Tibial artery (tissue), 4 donors: ENCODE results near the gene IL17RE.
"Not testable (repeated sequence)": the region's sequence is repeated elsewhere in the genome, so short reads cannot be mapped to it uniquely, and the experiment has no call there.

Source experiments
- DNase-seq, 2 donors: peaks; one replicate each; pipeline ENCODE4 v3.0.0-alpha.2; 2019
- H3K27ac ChIP-seq, 2 donors: fragments of 200-600 bp; sonication (generic) in 1 of 2; 1 replicate in 1 of 2; 2 replicates in 1 of 2; pipeline ENCODE4 v1.5.1; 2018 to 2019; ENCODE audit warnings: mild to moderate bottlenecking in 1 of 2
- H3K27me3 ChIP-seq, 2 donors: fragments of 200-600 bp; sonication (generic) in 1 of 2; one replicate each; pipeline versions ENCODE4 v1.5.1 to v1.6.0; 2016 to 2019
- H3K36me3 ChIP-seq, 3 donors: fragments of 200-600 bp; sonication (generic) in 2 of 3; one replicate each; pipeline ENCODE4 v1.5.1; 2016 to 2019; ENCODE audit warnings: mild to moderate bottlenecking in 2 of 3
- H3K4me1 ChIP-seq, 4 donors: fragments of 200-600 bp; sonication (generic) in 2 of 4; 1 replicate in 3 of 4; 2 replicates in 1 of 4; pipeline ENCODE4 v1.5.1; 2016 to 2019
- H3K4me3 ChIP-seq, 2 donors: fragments of 200-600 bp; sonication (generic) in 1 of 2; 1 replicate in 1 of 2; 2 replicates in 1 of 2; pipeline ENCODE4 v1.5.1; 2018 to 2019; ENCODE audit warnings: mild to moderate bottlenecking in 2 of 2
- H3K9me3 ChIP-seq, 3 donors: fragments of 200-600 bp; sonication (generic) in 1 of 3; one replicate each; pipeline ENCODE4 v1.5.1; 2016 to 2019
- CTCF ChIP-seq, 2 experiments: fragments of 200-600 bp in 1 of 2; fragments of 450-650 bp in 1 of 2; IDR thresholded peaks; one replicate each; pipeline ENCODE4 v1.5.1; 2017 to 2019; ENCODE audit warnings: antibody characterized with exemption in 2 of 2, mild to moderate bottlenecking in 1 of 2, moderate library complexity in 1 of 2
- intact Hi-C: fragments of 100-400 bp; cut with DNase I; formaldehyde crosslinking; loops from one replicate; pipeline ENCODE4 v1.15.0; 2023; ENCODE audit warnings: low total_unique reads

The IL17RE gene

GRCh38 chr3:9861626-9862130 lies 41.0 kb upstream of the IL17RE start:
- no peaks in the 10 kb centered on the region for H3K36me3 ChIP-seq
- H3K27me3 ChIP-seq = no peaks in the 10 kb centered on the region
- peaks cover 0 to 45% (median 28%) of the 10 kb centered on the region in 4 donors for H3K4me1 ChIP-seq
- no peaks in the 10 kb centered on the region for H3K9me3 ChIP-seq
- H3K27ac ChIP-seq = peak overlapping the region in 1 of 2 donors; percentile 79
- intact Hi-C loops = loop anchor here (5.0 kb wide), 1 partner anchor 56 kb away; the partner anchor contains the start of gene IL17RC
- no peak overlapping the region for H3K4me3 ChIP-seq
- no peak for TF ChIP-seq CTCF (IDR thresholded peaks at IDR 0.05)
- DNase-seq = no peak

- H3K27me3 ChIP-seq = no peaks in the 10 kb centered on the region
- TF ChIP-seq CTCF (IDR thresholded peaks at IDR 0.05) = peak; percentile 18 to 27
- H3K4me3 ChIP-seq = peak overlapping the region; percentile 29 to 35
- intact Hi-C loops = loop anchor here (5.0 kb wide), 1 partner anchor 55 kb away; the partner anchor contains the start of gene IL17RC
- no peaks in the 10 kb centered on the region for H3K36me3 ChIP-seq
- H3K4me1 ChIP-seq = peaks cover 0 to 50% (median 28%) of the 10 kb centered on the region in 4 donors
- peak in 1 of 2 donors; percentile 39 for DNase-seq
- peak overlapping the region; percentile 78 to 79 for H3K27ac ChIP-seq
- H3K9me3 ChIP-seq = no peaks in the 10 kb centered on the region
Measured at GRCh38 chr3:9862391-9863057, 40.1 kb upstream of the IL17RE start.

GRCh38 chr3:9863058-9863772 lies 39.4 kb upstream of the IL17RE start:
- Histone ChIP-seq H3K4me3 (peak overlapping the region; percentile 29 to 35), H3K27me3 (no peaks in the 10 kb centered on the region), H3K4me1 (peaks cover 0 to 50% (median 28%) of the 10 kb centered on the region in 4 donors), H3K27ac (peak overlapping the region; percentile 78 to 79), H3K9me3 (no peaks in the 10 kb centered on the region), H3K36me3 (no peaks in the 10 kb centered on the region)
- no peak for TF ChIP-seq CTCF (IDR thresholded peaks at IDR 0.05)
- intact Hi-C loops = loop anchor here (5.0 kb wide), 1 partner anchor 54 kb away; the partner anchor contains the start of gene IL17RC
- DNase-seq = no peak

- H3K4me1 ChIP-seq = peaks cover 0 to 50% (median 28%) of the 10 kb centered on the region in 4 donors
- intact Hi-C loops = loop anchor here (5.0 kb wide), 1 partner anchor 53 kb away; the partner anchor contains the start of gene IL17RC
- H3K27me3 ChIP-seq = no peaks in the 10 kb centered on the region
- H3K27ac ChIP-seq = peak overlapping the region; percentile 78 to 79
- H3K4me3 ChIP-seq = peak overlapping the region; percentile 16 to 26
- peak; percentile 82 to 90 for DNase-seq
- H3K9me3 ChIP-seq = no peaks in the 10 kb centered on the region
- no peak for TF ChIP-seq CTCF (IDR thresholded peaks at IDR 0.05)
- no peaks in the 10 kb centered on the region for H3K36me3 ChIP-seq
Measured at GRCh38 chr3:9864200-9864927, 38.3 kb upstream of the IL17RE start.

- DNase-seq, intact Hi-C loops, H3K27me3 ChIP-seq, H3K9me3 ChIP-seq, H3K36me3 ChIP-seq: not testable (repeated sequence)
- Histone ChIP-seq H3K4me3 (peak overlapping the region; percentile 16 to 26), H3K4me1 (peaks cover 0 to 50% (median 28%) of the 10 kb centered on the region in 4 donors), H3K27ac (peak overlapping the region; percentile 78 to 79)
Measured at GRCh38 chr3:9865125-9865637, 37.5 kb upstream of the IL17RE start.
